ENCODE data around the gene TMEM140. TPM values are rescaled to one million over a fixed set of nuclear protein-coding genes. Genes with fewer than 3 reads are reported as not detected.
"Not testable (repeated sequence)": the region's sequence is repeated elsewhere in the genome, so short reads cannot be mapped to it uniquely, and the experiment has no call there.

TMEM140 gene
- total RNA-seq, result 19.4 TPM

- DNase-seq (ENCODE audit: low spot score), result peak; percentile 74
Observed at GRCh38 chr7:135147899-135148721, at the start of gene TMEM140. Gene TMEM140, plus strand, starts transcription at chr7:135148072. Its CDS starts 16,370 bp downstream, at chr7:135164442.

DNA sequence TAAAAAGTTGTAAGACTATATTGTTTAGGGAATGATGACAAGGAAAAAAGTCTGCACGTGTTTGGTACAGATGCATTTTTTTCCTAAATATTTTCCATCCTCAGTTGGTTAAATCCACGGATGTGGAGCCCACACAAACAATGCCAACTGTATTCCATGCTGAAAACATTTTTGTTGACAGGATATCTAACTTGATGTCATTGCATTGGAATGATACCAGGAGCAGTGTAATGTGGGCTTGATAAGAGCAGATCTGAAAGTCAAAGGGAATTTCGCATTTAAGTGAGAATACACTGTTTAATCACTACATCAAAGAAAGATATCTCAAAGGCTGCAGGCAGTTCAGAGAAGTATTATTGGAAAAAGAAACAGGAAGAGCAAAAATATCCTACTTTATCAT lies 49.5 kb upstream of the TMEM140 start:
- DNase-seq (ENCODE audit: low spot score), result no peak

DNA sequence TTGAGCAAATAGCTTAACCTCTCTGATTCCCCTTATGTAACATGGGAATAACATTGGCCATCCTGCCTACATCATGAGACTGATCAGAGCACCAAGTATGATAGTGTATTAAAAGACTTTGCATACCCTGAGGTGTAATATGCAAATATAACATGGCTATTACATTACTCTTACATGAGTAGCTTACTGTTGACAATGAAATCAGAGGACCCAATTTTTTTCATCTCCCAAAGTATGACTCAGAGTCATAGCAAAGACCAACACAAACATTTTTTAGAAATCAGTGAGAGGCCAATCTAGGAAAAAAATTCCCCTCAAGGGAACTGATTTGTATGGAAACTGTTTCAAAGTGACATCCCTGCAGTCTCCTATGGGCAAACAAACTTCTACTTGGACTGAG lies 47.0 kb upstream of the TMEM140 start:
- no peak for DNase-seq (ENCODE audit: low spot score)

DNA sequence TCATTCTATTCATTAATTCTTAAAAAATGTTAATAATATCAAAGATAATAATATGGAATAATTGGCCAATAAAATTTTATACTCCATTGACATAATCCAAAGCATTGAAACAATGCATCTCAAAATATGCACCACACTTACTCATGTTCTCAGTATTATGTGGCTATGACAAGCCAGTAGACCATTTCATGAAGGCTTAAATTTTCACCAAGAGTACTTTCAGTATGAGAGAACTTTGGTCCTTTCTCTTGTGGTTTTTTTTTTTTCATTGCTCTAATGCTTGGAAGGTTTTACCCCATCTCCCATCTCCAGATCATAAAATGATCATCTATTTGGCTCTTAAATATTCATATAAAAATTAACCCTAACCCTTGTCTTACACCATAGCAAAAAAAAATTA lies 45.5 kb upstream of the TMEM140 start:
- DNase-seq (ENCODE audit: low spot score), result no peak

DNA sequence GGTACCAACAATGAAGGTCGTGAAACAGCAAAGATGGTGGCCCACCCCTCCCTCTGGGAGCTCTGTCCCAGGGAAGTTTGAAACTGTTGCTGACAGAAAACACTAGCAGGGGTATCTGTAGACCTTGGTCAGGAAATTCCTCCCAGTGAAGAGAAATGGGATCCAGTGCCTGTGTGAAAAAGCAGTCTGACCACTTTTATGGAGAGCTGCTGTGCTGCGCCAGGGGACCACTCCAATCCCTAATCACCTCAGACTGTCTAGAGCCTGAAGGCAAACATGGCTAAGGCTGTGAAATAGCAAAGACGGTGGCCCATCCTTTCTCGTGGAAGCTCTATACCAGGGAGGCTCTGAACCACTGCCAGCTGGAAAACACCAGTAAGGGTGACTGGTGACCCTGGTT lies 38.3 kb upstream of the TMEM140 start:
- no peak for DNase-seq (ENCODE audit: low spot score)

DNA sequence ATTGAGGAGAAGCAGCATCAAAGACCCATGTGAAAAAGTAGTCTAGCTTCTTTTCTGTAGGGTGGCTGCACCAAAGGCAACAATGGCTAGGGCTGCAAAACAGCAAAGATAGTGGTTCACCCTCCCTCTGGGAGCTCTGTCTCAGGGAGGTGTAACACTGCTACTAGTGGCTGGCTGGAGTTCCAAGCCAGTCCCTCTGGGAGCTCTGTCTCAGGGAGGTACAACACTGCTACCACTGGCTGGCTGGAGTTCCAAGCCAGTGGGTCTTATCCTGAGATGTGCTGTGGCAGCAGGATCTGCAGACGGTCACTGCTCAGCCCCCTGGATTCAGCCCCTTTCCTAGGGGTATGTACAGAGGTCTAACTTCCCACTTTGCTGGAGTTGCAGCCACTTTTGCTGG lies 37.9 kb upstream of the TMEM140 start:
- no peak for DNase-seq (ENCODE audit: low spot score)

- DNase-seq (ENCODE audit: low spot score), result no peak
Observed at GRCh38 chr7:135111379-135111778, 36.5 kb upstream of the TMEM140 start.

DNA sequence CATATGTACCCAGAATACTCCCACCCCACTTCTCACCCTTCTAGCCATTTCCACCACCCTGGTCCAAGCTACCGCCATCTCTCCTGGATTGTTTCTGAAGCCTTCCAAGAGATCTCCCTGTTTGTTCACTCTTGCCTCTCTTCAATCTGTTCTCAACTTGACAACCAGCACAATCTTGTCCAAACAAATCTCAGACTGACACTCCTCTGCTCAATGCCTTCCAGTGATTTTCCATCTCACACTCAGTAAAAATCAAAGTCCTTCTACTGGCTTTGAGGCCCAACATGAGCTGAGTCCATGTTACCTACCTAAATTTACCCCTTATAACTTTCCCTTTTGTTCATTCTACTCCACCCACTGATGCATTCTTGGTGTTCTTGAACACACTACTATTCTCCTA lies 33.2 kb upstream of the TMEM140 start:
- DNase-seq (ENCODE audit: low spot score), result no peak

DNA sequence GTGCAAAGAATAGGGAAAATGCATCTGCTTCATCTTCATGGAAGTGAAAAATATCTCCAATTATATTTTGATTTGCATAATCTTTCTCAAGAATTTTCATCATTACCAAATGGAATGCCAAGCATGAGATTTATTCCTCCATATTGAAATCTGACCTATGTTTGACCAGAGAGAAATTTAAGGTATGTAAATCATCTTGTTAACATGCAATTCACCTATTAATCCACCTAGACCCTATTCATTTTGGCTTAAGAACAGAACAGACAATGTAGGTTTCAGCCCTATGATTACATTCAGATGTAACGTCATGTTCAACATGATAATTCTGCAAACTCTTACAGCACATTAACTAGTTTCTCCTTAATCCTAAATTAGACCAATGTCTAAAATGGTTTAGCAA lies 30.8 kb upstream of the TMEM140 start:
- DNase-seq (ENCODE audit: low spot score), result no peak

DNA sequence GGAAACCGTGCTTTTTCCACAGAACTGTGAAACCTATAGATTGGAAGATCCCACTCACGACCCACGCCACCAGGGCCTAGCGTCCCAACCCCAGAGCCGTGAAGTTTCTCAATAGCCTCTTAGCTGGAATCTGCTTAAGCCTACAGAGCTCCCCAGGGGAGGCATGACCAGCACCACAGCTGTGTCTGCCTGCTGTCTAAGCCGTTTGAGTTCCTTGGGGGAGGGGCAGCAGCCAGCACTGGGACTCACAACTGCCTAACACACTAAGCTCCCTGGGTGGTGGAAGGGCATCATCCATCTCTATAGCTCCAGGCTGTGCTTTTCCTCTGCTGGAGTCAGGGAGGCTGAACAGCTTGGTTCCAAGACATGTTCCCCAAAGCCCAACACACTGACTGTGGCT lies 26.0 kb upstream of the TMEM140 start:
- no peak for DNase-seq (ENCODE audit: low spot score)

GRCh38 chr7:135124631-135125030 lies 23.2 kb upstream of the TMEM140 start:
- DNase-seq (ENCODE audit: low spot score), result not testable (repeated sequence)

DNA sequence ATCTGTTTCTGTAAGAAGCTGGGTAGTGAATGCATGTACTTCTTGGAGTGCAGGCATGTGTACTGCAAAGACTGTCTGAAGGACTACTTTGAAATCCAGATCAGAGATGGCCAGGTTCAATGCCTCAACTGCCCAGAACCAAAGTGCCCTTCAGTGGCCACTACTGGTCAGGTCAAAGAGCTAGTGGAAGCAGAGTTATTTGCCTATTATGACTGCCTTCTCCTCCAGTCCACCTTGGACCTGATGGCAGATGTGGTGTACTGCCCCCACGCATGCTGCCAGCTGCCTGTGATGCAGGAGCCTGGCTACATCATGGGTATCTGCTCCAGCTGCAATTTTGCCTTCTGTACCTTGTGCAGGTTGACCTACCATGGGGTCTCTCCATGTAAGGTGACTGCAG lies 18.9 kb upstream of the TMEM140 start:
- no peak for DNase-seq (ENCODE audit: low spot score)

- DNase-seq (ENCODE audit: low spot score), result no peak
Observed at GRCh38 chr7:135129579-135129978, 18.3 kb upstream of the TMEM140 start.

DNA sequence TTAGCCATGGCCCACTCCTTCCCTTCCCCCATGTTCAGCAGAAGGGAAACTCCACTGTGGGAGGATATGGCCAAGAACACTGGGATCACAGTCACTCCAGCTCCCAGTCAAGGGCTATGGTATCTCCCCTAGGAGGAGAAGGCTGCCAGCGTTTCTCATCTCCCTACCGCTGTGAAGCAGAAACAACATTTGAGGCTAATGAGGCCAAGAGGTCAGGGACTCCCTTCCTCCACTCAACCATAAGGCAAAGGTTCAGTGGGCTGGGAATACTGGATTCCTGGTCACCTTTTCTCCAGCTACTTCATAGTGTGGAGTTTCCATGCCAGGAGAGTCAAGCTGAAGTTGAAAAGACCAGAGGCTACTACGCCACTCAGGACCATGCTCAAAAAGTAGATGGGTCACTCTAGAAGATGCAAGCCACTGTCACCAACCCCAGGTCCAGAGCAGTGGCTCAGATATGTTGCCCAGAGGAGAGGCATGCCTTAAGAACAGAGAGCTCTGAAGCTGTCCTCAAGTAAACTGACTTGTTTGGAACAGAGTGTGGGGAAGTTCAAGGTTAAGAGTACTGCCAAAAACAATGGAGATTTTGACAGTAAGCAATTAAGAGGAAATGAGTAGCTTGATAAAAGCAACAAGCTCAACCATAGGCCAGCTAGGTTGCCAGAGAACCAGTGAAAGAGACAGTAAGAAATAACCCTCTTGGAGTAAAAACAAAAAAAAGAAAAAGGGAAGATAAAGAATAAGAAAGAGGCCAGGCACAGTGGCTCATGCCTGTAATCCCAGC lies 3.8 kb upstream of the TMEM140 start:
- DNase-seq (ENCODE audit: low spot score), result no peak

- no peak for DNase-seq (ENCODE audit: low spot score)
Observed at GRCh38 chr7:135147341-135147898, 452 bp upstream of the TMEM140 start.

GRCh38 chr7:135150072-135150782 lies 2.4 kb downstream of the TMEM140 start:
- DNase-seq (ENCODE audit: low spot score), result no peak

GRCh38 chr7:135151132-135151531 lies 3.3 kb downstream of the TMEM140 start:
- no peak for DNase-seq (ENCODE audit: low spot score)

GRCh38 chr7:135151533-135151932 lies 3.7 kb downstream of the TMEM140 start:
- DNase-seq (ENCODE audit: low spot score), result no peak

GRCh38 chr7:135152442-135152841 lies 4.6 kb downstream of the TMEM140 start:
- no peak for DNase-seq (ENCODE audit: low spot score)

GRCh38 chr7:135154734-135155133 lies 6.9 kb downstream of the TMEM140 start:
- DNase-seq (ENCODE audit: low spot score), result no peak

DNA sequence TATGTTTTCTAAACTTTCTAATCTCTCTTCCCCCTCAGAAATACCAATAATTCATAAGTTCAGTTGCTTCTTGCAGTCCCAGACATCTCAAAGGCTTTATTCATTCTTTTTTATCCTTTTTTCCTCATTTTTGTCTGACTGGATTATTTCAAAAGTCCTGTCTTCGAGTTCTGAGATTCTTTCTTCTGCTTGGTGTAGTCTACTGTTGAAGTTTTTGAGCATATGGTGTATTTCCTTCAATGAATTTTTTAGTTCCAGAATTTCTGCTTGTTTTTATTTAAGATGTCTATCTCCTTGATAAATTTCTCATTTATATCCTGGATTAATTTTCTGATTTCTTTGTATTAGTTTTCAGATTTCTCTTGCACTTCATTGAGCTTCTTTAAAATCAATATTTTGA lies 8.4 kb downstream of the TMEM140 start:
- no peak for DNase-seq (ENCODE audit: low spot score)

DNA sequence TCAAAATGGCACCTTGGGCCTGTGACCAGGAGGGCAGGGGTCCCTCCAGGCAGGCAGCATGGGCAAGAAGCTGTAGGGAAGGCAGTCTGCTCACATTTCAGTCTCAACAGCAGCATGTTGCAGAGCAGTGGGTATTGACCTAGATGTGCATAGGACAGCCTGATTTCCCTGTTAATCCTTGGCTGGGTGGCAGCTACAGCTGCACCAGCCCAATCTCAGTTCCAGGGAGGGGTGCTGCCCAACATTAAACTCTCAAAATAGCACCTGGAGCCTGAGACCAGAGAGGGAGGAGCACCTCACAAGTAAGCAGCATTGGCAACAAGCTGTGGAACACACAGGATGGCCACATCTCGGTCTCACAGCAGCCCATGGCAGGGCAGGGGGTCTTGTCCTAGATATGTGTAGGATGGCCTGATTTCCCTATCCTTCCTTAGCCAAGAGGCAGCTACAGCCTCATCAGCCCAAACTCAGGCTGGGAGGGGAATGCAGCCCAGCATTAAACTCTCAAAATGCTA lies 10.3 kb downstream of the TMEM140 start:
- DNase-seq (ENCODE audit: low spot score), result no peak

Data from mucosa of gallbladder (tissue), 1 donor.